HFF-Myc (cell line): ENCODE measurements around the gene DDC.

ENCODE experiments used
- DNase-seq: peaks from one replicate; pipeline ENCODE4 v3.0.0-alpha.2; 2011; ENCODE audit warnings: low read depth; ENCODE audit errors: extremely low read depth
- H3K4me3 ChIP-seq: replicated peaks from 2 replicates; pipeline ENCODE4 v1.5.1; 2011; ENCODE audit warnings: low read depth, mild to moderate bottlenecking, control low read depth, low read length
- TF ChIP-seq, protein P1 (sequence below): IDR thresholded peaks from 2 replicates; pipeline ENCODE4 v1.5.1; 2012; ENCODE audit warnings: mild to moderate bottlenecking, low read depth, low read length, control low read depth; ENCODE audit errors: missing control alignments

The DDC gene

DNA sequence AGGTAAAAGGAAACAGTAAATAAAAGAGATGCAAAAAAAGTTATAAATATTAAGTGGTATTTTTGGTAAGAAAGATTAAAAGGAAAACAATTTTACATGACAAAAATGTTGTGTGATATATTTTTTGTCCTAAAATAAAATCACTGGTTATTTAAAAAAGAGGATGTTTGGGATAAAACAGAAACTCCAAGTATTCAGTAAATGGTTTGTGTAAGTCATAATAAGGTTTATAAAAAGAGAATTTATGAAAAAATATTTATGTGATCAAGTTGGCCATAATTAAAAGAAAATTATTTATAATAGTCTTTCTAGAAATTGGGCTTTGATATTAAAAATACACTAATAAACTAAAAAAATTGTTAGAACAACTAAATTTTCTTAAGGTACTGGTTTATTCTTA lies 76.8 kb downstream of the DDC start:
- DNase-seq: no peak
- no peak overlapping the region for H3K4me3 ChIP-seq
- TF ChIP-seq, protein P1, sequence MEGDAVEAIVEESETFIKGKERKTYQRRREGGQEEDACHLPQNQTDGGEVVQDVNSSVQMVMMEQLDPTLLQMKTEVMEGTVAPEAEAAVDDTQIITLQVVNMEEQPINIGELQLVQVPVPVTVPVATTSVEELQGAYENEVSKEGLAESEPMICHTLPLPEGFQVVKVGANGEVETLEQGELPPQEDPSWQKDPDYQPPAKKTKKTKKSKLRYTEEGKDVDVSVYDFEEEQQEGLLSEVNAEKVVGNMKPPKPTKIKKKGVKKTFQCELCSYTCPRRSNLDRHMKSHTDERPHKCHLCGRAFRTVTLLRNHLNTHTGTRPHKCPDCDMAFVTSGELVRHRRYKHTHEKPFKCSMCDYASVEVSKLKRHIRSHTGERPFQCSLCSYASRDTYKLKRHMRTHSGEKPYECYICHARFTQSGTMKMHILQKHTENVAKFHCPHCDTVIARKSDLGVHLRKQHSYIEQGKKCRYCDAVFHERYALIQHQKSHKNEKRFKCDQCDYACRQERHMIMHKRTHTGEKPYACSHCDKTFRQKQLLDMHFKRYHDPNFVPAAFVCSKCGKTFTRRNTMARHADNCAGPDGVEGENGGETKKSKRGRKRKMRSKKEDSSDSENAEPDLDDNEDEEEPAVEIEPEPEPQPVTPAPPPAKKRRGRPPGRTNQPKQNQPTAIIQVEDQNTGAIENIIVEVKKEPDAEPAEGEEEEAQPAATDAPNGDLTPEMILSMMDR: no peak

DNA sequence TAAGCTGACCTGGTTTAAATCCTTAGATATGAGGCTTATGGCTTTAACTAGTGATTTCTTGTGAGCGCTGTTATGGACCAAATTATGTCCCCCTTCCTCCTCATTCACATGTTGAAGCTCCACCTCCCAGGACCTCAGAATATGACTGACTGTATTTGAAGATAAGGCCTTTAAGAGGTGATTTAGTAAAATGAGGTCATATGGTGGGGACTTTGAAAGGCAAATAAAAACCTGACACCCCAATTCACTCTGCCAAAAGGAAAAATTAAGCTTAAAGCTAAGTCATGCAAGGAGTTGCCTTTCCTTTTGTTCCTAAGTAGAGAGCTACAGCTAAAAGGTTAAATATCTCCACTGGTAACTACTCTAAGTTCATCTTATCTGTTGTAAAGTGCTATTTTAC lies 78.7 kb downstream of the DDC start:
- no peak overlapping the region for H3K4me3 ChIP-seq
- no peak for DNase-seq
- TF ChIP-seq, protein P1: no peak

DNA sequence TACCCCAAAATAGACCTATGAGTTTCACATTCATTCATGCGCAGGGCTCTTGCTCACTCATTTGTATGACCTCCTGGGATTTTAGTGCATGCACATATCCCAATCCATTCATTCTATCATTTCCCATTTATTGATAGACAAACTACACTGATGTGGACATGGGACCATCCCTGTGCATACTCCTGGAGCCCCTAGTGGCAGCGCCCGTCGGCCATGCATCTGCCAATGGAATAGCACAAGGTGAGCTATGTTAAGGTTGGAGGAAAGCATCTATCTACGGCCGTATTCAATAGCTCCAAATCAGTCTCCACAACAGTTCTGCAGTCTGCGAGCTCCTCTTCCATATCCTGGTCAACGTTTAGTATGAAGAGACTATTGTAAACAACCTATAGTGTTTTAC lies 83.3 kb downstream of the DDC start:
- TF ChIP-seq, protein P1: no peak
- no peak overlapping the region for H3K4me3 ChIP-seq
- no peak for DNase-seq

DNA sequence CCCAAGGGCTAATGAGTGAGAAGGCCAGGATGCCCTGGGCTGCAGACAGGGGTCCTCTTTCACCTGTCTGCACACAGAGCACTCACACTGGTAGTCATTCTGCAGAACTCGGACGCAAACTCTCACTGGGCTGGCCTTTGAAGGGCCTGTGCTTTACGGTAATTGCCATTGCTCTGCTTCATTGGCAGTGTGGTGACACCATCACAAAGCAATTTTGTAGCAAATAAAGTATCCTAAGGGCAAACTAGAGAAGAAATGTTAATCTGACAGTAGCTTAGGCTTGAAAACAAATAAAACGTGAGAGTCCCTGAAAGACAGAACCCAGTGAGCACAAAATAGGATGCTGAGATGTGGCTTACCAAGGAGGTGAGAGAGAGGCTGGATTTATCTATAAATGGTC lies 84.4 kb downstream of the DDC start:
- DNase-seq: no peak
- H3K4me3 ChIP-seq: no peak overlapping the region
- TF ChIP-seq, protein P1: no peak

DNA sequence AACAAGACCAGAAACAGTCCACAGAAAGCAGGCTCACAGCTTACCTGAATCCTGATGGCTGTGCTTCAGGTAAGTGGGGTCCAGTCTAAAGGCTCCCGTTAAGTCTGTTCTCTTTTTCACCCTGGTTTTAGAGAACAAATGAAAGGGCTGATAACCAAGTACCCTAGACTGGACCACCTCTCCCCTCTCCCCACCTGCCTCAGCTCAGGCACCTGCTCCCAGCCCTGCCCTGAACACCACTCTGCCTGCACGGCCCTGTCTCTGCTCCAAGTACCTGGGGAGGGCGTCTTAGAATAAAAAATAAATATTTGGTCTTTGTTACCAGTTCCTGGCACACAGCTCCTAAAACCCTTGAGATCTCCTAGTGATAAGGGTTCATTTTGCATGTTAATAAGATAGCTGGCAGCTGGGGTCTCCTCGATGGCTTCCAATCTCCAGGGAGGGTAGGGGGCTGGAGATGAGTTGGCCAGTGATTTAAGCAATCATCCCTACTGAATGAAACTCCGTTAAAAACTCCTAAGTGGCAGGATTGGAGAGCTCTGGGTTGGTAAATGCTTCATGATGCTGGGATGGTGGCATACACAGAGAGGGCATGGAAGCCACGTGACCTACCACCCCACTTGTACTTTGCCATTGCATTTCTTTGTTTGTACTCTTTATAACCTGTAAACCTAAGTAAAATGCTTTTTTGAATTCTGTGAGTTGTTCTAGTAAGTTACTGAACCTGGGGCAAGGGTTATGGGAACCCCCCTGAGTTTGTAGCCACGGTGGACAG lies 85.3 kb downstream of the DDC start:
- H3K4me3 ChIP-seq: no peak overlapping the region
- TF ChIP-seq, protein P1: no peak
- no peak for DNase-seq

DNA sequence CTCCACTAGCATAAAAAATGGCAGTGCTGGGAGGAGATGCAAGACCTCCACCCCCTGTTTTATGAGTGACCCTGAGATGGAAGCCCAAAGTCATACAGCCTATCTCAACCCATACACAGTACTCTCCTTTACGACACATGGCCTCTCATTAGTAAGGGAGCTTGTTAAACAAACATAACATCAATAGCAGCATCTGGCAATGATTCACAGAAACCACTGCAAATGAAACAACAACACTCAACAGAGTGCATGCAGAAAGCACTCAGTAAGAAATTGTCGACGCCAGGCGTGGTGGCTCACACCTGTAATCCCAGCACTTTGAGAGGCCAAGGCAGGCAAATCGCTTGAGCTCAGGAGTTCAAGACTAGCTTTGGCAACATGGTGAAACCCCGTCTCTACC lies 87.6 kb downstream of the DDC start:
- DNase-seq: no peak
- H3K4me3 ChIP-seq: no peak overlapping the region
- TF ChIP-seq, protein P1: no peak

DNA sequence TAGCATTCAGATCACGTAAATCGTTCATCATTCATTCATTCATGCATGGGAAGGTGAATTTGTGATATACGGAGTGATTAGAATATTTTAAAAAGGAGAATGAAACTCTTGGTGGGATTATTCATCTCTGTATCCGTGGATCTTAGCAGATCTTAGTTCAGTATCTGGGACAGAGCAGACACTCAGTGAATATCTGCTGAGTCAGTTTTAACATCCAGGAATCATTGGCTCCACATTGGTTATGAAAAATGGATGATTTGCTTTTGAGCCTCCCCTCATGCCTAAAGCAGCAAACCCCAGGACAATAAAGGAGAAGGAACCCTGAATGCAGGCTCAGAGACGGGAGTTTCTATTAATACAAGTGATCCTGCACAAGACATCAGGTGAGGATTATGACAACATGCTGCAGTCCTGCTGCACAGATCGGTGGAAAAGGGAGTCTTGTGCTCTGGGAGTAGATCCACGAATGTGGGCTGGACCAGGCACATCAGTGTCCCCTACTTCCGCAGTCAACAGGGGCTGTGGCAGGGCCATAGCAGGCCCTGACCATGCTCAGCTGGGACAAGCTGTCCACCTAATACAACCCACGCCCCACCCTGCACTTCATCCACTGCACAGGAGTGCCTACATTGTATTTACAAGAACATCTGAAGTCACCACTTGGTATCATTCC lies 88.1 kb downstream of the DDC start:
- no peak overlapping the region for H3K4me3 ChIP-seq
- no peak for DNase-seq
- TF ChIP-seq, protein P1: no peak
